DMS153 treated with DMSO at 0.1 percent for 48 hours (cell line): Measurements from ENCODE around the gene QSOX2.

Experiments used
- DNase-seq: peaks from one replicate; lab custom pipeline; 2025; ENCODE audit not compliant: unreplicated experiment; lab: John Stamatoyannopoulos, UW

The QSOX2 gene

DNA sequence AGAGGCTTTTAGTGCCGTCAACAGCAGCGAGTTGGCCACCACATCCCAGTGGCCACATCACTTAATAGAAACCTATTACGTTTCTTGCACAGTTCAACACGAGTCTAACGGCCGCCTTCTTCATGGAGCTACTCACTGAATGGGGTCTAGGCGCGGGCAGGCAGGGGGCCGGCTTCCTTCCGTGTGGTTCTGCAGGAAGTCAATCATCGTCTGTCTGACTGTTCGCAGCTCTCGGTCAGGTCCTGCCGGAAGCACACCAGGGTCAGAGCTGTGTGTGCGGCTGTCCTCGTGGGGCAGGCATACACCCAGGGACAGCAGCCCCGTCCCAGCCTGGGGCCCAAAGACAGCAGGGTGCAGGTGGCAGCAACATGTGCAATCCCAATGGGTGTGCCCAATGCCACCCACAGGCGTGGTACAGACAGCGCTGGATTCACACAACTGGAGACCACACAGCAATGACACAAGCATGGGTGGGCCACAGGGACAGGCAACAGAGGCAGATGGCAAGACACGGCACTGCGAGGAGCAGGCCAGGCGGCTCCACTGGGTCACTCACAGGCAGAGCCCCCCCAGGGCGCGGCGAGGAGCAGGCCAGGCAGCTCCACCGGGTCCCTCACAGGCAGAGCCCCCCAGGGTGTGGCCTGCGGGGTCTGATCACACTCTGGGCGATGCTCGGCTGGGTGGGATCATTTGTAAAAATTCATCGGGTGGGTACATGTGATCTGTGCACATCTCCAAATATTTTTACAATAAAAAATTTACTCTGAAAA is 21.6 kb downstream of the QSOX2 start:
- no peak for DNase-seq

DNA sequence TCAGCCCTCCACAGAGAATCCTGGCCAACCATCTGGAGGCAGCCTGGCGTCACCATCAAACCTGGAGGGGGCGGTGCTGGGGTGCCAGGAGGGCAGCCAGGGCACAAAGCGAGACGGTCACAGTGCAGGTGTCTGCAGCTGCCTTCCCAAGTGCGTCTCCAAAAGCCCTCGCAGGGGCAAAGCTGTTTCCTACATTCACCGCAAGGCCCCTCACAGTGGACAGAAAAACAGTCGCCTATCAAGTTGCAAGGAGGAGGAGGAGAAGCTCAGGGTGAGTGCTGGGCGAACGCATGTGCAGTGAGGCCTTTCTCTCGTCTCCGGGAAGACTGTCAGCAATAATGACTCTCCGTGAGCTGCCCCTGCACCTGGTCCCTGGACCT is 22.7 kb downstream of the QSOX2 start:
- no peak for DNase-seq

DNA sequence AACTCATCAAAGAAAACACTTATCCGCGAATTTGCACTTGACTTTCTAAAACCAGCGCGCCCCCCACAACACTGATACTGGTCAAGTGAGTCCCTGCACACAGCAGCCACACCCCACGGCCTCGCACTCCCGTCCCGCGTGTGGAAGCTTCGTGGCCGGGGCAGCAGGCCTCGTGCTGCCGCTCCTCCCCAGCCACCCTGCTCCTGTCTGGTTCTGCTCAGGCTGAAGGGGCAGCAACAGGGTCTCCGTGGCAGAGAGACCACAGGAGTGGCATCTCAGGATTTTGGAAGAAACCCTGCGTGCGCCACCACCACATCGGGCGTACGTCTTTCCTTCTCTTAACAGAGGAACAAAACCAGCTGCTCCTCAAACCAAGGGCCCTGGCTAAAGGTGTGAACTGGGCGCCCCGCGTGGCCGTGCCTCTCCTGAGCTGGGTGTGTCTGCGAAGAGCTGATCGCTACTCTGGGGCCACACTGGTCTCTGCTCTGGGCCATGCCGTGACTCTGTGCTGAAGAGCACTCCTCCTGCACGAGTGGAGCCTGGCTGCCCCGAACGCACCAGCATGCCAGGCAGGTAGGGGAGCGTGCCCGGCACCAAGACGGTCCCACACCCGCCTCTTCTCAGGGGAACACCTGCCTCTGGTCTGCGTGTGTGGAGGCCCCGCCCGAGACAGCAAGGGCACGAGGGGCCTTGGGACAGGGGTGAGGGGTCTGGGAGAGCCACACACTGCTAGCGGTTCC is 23.3 kb downstream of the QSOX2 start:
- DNase-seq = no peak

GRCh38 chr9:136220017-136220729 is 25.4 kb downstream of the QSOX2 start:
- no peak for DNase-seq

DNA sequence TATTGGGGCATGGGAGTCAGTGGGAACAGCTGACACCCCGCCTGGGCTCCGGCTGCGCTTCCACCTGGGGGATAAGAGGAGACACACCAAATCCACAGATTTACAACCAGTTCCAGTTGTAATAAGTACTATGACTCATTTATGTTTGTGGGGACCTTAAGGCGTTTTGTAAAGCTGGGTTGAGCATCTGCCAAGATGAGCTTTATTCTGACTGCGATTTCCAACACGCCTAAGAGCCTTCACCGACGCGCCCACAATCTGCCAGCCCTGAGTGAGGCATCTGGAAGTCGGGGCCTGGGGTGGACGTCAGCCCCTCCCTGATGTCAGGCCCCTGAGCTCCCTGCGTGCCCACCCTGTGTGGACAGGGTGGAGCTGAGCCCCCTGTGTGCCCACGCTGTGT is 26.3 kb downstream of the QSOX2 start:
- no peak for DNase-seq

DNA sequence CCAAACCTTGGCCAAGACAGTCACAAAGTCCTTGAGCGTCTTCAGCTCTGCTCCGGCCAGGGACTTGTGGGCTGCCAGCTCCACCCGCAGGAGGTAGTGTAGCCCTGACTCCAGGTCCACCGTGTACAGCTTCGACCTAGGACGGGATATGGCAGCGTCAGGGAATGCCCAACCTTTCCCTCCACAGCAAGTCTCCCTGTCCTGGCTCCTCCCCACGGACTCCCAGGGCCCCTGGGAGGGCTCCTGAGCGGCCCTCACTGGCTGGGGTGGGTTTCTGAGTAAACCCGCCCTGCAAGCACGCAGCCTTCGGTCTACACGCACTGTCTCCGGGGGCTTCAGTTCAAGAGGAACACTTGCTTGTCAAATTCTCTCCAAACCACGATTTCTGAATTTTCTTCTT is 26.9 kb downstream of the QSOX2 start:
- DNase-seq = no peak

DNA sequence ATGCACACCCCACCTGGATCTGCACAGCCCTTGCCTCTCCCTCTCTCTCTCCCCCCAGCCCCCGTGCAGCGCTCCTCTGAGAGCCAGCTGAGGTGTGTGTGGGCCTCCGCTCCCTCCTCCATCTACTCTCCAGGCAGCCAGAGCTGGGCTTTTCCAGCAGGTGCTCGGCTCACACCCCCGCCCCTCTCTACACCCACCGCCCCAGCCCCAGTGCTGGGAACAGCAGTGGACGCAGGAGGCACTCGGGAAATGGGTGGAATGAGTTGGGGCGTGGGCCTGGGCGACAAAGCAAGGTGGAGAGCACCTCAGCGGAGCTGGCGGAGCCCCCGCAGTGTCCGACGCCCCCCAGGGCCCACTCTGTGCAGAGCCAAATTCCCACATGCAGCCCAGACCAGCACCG is 27.3 kb downstream of the QSOX2 start:
- no peak for DNase-seq

- no peak for DNase-seq
These were observed 28.9 kb downstream of the QSOX2 start for GRCh38 chr9:136216541-136217244.

DNA sequence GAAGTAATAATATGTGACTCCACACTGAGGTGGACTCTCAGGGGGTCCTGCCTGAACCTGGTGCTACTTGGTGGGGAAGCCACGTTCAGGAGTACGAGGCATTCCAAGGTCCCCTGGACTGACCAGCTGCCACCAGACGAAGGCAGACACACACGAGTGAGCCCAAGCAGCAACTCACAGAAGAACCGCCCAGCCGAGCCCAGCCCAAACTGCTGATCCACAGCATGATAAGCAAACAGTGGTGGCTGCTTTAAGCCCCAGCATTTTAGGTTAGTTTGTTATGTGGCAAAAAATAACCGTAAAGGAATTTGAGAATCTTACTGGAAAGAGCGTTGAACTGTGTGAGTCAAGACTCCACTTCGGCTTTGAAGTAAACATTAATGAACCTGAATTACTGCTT is 31.9 kb downstream of the QSOX2 start:
- DNase-seq = no peak

- DNase-seq = no peak
These were observed 33.2 kb downstream of the QSOX2 start for GRCh38 chr9:136212345-136212950.

DNA sequence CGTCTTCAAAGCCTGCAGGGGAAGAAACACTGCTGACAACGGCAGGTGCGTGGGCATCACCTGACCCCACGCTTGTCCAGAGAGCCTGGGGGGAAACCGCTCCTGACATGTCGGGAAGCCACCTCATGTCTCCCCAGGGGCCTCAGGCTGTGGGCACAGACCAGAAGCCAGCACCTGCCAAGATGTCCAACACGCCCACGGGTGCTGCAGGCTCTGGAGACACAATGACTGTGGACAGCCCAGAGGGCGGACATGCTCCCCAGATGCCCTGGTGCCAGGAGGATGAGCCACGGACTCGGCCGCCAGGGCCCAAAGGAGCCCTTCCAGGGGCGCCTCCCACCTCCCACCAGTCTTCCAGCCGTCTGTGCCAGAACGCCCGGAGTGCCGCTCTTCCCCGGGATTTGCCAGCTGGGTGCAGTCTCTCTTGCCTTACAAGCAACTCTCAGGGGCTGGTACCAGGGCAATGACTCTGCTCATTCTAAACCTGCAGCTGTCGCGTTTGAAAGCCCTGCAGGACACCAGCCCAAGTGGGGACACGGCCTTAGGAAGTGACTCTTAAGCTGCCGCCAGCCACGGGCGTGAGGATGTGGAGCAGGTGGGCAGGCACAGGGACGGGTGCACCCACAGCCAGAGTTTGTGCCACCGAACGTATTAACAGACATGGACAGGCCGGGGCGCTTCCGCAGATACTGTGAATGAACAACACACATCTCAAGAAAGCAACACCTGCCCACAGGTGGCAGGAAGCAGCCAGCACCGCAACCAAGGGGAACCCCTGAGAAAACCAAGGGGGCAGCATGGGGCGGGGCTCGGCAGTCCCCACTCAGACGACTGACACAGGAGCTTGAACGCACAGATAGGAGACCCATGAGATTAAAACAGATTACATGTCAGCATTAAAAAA is 33.9 kb downstream of the QSOX2 start:
- DNase-seq = no peak

DNA sequence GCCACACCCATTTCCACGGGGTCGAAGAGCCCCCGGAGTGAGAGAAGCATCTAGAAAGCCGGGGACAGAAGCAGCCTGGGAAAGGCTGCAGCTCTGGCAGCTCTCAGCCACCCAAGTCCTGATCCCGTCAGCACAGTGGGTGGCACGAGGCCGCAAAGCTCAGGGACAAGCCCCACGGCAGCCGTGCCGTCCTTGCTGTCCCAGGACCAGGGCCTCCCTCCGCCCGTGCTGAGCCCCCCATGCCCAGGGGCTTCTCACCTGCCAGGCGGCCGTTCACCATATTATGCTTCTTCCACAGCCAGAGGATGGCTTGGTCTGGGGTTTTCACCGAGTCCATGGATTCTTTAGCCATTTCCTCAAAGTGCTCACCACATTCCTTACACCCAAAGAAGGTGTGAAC is 34.6 kb downstream of the QSOX2 start:
- DNase-seq = no peak

GRCh38 chr9:136210276-136210675 is 35.3 kb downstream of the QSOX2 start:
- DNase-seq = no peak

DNA sequence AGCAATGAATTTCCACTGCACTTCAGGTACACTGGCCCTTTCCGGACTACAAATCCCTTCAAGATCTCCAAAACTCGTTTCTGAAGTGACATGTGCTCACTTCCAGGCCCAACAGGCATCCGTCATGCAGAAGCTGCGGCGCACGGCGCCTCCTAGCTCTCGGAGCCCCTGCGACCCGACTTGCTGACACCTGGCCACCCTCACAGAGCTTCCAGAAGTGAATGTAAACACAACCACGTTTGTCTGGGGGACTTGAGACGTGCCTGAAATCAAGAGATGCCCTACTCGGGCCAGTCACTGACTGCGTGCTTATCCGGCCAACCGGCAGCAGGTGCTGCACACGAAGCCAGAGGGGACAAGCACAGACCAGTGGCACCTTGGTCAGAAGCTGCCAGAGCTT is 35.8 kb downstream of the QSOX2 start:
- DNase-seq = no peak

DNA sequence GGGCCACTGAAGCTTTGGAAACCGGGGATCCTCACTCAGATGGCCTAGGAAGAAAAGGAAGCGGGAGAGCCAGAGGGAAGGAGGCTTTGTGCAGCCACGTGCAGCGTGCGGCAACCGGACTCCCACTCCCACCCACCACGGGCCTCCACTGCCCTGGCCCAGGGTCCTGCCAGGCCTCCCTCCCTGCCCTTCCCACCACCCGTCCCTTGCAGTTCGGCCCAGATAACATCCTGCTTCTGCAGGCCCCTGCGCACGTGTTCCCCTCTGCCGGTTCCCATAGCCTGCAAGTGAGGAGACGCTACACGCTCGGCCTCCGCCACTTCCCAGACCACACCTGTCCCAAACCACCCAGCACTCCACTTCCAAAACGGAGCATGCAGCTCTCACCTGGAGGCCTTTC is 36.4 kb downstream of the QSOX2 start:
- no peak for DNase-seq

GRCh38 chr9:136208675-136209074 is 36.9 kb downstream of the QSOX2 start:
- no peak for DNase-seq

DNA sequence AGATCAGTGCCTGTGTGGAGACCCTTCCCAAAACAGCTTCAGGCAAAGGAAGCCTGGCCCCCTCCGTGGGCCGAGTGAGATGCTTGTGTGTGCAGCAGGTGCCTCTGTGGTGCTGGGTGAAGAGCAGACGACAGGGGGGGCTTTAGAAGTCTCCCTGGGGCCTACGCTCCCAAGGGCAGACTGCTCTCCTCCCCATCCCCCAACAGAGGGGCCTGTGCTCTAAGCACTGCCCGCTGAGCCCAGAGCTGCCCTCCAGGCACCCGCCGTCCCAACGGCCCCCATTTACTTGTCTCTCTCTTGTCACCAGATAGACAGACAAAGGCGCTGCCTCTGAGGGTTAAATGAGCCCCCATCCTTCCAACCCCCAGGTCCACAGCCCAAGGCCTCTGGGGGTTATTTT is 38.0 kb downstream of the QSOX2 start:
- DNase-seq = no peak

DNA sequence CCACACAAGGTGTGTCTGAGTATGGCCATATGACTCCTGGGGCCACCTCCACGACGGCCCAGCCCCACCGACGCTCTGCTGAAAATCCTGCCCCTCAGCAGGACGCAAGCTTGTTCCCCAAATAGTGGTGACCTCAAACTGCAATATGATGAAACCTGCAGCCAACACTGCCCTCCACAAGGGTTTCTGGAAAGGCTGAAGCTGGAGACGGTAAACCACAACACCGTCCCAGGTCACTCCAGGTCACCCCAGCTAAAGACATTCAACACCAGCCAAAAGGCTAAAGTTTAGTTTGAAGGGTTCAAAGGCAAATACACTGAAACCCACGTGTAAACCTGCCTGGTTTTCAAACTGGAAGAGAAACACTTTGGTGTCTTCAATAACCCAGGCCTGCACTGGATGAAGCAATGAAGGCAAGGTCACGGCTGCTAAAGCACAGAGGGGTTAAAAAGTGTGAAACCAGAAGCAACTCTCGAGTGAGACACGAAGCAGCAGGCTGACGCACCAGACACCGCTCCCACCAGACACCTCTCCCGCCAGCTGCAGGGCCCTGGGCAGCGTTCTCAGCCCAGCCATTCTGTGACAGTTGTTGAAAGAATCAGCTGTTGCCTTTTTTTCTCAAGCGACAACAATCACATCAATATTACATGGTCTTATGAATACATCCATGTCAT is 38.9 kb downstream of the QSOX2 start:
- DNase-seq = no peak

DNA sequence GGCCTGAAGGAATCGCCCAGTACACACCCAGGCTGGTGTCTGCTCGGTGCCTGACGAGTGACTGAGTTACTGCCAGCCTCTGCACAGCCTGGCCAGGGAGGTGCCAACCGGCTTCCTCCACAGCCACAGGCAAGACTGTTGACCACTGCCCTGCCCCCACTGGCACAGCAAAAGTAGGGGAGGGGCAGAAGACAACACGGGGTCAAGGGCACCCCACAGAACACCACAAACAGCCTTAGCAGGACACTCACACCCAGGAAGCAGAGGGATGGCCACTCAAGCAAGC is 40.0 kb downstream of the QSOX2 start:
- no peak for DNase-seq
